ENCODE measurements around the gene OR4D2.

Gene OR4D2

DNA sequence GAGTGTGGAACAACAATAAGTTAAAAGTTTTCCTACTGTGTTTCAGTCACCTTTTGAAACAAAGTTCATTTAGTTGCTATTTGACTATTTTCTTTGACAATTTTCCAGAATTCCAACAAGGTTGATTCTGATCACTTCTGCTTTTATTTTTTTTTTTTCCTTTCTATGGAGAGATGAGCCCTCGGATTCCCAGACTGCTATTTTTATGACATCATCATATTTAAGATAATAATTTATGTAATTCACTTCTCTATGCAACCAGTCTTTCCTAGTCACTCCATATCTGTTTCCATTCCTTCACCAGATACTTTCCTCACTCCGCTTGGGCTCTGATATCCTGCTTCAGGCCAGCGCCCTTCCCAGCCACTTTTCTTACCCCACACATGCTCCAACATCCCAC lies 8.1 kb downstream of the OR4D2 start:
- H3K27ac ChIP-seq: no peak overlapping the region
- no peak for TF ChIP-seq ZFX (IDR thresholded peaks at IDR 0.05; ENCODE audit: borderline replicate concordance)
- TF ChIP-seq, protein P1, sequence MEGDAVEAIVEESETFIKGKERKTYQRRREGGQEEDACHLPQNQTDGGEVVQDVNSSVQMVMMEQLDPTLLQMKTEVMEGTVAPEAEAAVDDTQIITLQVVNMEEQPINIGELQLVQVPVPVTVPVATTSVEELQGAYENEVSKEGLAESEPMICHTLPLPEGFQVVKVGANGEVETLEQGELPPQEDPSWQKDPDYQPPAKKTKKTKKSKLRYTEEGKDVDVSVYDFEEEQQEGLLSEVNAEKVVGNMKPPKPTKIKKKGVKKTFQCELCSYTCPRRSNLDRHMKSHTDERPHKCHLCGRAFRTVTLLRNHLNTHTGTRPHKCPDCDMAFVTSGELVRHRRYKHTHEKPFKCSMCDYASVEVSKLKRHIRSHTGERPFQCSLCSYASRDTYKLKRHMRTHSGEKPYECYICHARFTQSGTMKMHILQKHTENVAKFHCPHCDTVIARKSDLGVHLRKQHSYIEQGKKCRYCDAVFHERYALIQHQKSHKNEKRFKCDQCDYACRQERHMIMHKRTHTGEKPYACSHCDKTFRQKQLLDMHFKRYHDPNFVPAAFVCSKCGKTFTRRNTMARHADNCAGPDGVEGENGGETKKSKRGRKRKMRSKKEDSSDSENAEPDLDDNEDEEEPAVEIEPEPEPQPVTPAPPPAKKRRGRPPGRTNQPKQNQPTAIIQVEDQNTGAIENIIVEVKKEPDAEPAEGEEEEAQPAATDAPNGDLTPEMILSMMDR (IDR thresholded peaks at IDR 0.05): no peak

DNA sequence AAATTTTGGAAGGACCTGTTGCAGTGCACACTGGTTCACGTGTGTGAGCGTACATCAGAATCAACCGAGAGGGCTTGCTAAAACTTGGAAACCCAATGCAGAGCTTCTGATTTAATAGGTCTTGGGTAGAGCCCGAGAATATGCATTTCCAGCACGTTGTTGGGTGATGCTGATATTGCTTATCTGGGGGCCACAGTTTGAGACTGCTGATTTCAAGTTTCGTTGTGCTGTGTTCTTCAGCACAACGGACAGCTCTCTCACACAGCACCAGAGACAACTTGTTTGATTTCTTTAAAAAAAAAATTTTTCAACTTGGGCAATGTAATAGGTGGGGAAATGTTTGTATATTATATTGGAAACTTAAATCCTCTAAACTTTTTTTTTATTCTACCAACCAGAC lies 9.4 kb downstream of the OR4D2 start:
- TF ChIP-seq, protein P1 (IDR thresholded peaks at IDR 0.05): no peak
- TF ChIP-seq ZFX (IDR thresholded peaks at IDR 0.05; ENCODE audit: borderline replicate concordance): no peak
- H3K27ac ChIP-seq: no peak overlapping the region

DNA sequence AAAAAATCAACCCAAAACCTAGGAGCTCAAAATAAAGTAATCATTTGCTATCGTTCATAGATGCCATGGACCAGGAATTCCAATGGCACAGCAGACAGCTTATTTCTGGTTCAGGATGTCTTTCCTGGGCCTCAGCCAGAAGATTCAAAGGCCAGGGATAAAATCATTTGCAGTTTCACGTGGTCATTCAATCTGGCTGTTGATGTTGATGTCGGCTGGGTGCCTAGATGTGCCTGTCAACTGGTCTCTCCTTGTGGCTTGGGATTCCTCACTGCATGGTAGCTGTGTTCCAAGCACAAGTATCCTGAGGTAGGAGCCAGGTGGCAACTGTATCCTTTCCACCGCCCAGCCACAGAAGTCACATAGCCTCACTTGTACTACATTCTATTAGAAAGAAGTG lies 15.0 kb downstream of the OR4D2 start:
- TF ChIP-seq, protein P1 (IDR thresholded peaks at IDR 0.05): no peak
- no peak for TF ChIP-seq ZFX (IDR thresholded peaks at IDR 0.05; ENCODE audit: borderline replicate concordance)
- no peak overlapping the region for H3K27ac ChIP-seq

DNA sequence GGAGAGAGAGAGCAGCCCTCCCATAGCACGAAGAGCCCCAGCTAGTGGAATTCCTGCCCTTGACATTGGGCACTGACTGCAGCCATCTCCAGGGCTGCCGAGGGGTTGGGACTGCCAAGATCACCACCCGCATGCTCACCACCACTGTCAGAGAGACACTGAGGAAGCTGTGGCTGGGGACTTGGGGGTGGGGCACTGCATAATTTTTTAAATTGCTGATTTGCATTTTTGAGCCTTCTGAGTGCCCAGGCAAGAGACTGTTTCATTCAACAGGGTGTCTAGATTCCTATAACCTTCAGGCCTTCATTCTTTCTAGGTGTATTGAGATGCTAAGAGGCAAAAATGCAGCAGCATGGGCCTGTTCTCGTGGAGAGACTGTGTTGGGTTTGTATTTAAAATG lies 16.7 kb downstream of the OR4D2 start:
- no peak overlapping the region for H3K27ac ChIP-seq
- TF ChIP-seq ZFX (IDR thresholded peaks at IDR 0.05; ENCODE audit: borderline replicate concordance): no peak
- TF ChIP-seq, protein P1 (IDR thresholded peaks at IDR 0.05): no peak

DNA sequence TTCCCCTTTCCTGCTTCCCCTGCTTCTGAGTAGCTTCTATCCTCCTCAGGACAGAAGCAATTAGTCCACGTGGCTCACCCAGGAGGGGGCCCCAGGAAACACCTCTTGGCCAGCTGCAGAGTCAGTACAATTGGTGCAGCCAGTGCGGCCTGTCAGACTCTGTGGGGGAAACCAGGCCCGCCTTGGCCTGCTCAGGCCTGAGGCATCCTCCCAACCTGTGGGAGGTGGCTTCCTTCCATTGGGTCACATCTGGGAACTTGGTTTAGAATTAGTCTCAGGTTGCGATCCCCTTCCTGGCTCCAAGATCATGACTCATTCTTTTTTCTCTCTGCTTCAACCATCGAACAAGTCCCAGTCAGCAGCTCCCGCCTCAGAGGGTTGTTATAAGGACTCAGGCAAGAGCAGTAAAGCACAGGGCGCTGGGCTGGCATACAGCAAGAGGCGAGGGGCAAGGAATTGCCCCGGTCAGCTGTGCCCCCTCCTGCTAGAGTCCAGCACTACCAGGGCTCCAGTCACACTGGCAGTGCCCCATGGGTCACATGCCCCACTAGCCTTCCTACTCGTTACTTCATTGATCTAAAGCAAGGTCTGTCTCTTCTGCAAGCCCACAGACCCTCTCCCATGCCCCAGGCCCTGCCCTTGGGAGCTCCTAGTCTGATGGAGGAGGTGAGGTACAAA lies 17.7 kb downstream of the OR4D2 start:
- no peak overlapping the region for H3K27ac ChIP-seq

DNA sequence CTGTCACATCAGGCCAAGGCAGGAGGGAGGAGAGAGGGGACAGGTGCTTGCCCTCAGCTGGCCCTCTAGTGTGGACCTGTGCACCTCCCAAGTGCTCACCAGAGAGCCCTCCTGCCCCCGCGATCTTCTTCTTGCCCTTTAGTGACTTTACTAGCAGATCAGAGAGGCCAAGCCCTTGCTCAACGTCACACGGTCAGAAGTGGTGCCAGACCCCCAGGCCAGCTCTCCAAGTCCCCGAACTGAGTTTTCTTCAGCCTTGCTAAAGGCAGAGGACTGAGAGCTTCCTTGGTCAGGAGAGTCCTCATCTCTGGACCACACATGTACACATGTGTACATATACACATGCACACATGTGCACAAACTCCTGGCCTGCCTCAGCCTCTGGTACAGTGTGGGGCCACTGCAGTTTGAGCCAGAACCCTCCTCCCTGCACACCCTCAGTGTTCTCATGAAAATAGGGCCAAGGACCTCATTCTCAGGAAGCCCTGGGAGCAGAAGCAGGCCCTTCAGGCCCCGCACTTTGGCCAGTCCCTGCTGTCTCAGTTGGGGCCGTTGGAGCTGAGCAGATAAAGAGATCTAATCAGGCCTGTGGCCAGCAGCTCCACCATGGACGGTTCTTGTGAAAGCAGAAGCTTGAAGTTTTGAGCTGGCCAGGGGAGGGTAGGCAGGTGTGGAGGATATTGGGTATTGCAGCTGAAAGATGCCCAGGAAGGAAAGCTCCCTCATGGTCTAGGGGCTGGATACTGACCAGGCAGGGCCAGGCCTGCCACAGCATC lies 18.4 kb downstream of the OR4D2 start:
- no peak for TF ChIP-seq ZFX (IDR thresholded peaks at IDR 0.05; ENCODE audit: borderline replicate concordance)
- TF ChIP-seq, protein P1 (IDR thresholded peaks at IDR 0.05): no peak
- no peak overlapping the region for H3K27ac ChIP-seq

More for the DNA sequence above, 17.7 kb downstream of the OR4D2 start:
- TF ChIP-seq, protein P1 (IDR thresholded peaks at IDR 0.05): no peak
- no peak for TF ChIP-seq ZFX (IDR thresholded peaks at IDR 0.05; ENCODE audit: borderline replicate concordance)

DNA sequence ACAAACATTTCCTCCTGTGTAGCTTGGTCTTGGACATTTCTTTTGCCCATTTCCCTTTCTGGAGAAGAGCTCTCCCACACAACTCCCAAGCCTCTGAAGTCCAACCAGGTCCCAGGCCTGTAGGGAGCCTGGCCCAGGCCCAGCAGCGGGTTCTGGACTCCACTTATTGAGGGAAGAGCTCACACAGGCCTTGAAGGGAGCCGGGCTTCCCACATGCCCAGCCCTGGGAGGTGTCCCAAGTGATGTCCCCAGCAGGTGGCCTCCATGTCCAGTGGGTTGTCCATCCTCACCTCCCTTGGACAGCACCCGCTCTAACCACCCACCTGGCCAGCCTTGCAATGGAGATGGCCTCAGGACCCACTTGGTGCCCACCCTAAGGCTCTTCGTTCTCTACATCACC lies 19.8 kb downstream of the OR4D2 start:
- TF ChIP-seq ZFX (IDR thresholded peaks at IDR 0.05; ENCODE audit: borderline replicate concordance): no peak
- TF ChIP-seq, protein P1 (IDR thresholded peaks at IDR 0.05): no peak
- no peak overlapping the region for H3K27ac ChIP-seq

Measured in 22Rv1 (cell line).